Activated naive CD8-positive, alpha-beta T cell treated with anti-CD3 and anti-CD28 coated beads, Interleukin-2, amount 10 ng/mL, durations not matched to agents 7 days and 5 days (primary cell): Measurements from ENCODE around the gene ACAD8. TPM values are rescaled to one million over a fixed set of nuclear protein-coding genes. Genes with fewer than 3 reads are reported as not detected.
"Not testable (repeated sequence)": the region's sequence is repeated elsewhere in the genome, so short reads cannot be mapped to it uniquely, and the experiment has no call there.

Source experiments
- ATAC-seq: fragments of 150-1000 bp; cut with Tn5 transposase; one replicate; pipeline ENCODE4 v1.10.0; 2021; ENCODE audit warnings: low read depth, moderate library complexity
- POLR2A ChIA-PET: fragments of 350-600 bp; sonication (Branson Sonifier 250); formaldehyde crosslinking; loops from one replicate; lab custom pipeline; 2021; ENCODE audit warnings: antibody characterized with exemption; lab: Charles Lee
- DNase-seq: peaks from one replicate; pipeline ENCODE4 v3.0.0; 2021
- H3K27ac Mint-ChIP-seq: one replicate; pipeline ENCODE4 v1.8.0; 2022; ENCODE audit warnings: mild to moderate bottlenecking, mixed read lengths
- H3K27me3 Mint-ChIP-seq: one replicate; pipeline ENCODE4 v1.8.0; 2022; ENCODE audit warnings: mild to moderate bottlenecking, moderate library complexity, mixed read lengths
- H3K36me3 Mint-ChIP-seq: one replicate; pipeline ENCODE4 v1.8.0; 2021; ENCODE audit warnings: mild to moderate bottlenecking, mixed read lengths
- H3K4me1 Mint-ChIP-seq: one replicate; pipeline ENCODE4 v1.8.0; 2021; ENCODE audit warnings: mixed read lengths
- H3K4me3 Mint-ChIP-seq: one replicate; pipeline ENCODE4 v1.8.0; 2022; ENCODE audit warnings: mild to moderate bottlenecking, moderate library complexity, mixed read lengths
- H3K9me3 Mint-ChIP-seq: one replicate; pipeline ENCODE4 v1.8.0; 2021; ENCODE audit warnings: mixed read lengths
- total RNA-seq, 2 experiments: library from RNA; stranded (reverse); gene quantifications; one replicate each; pipeline ENCODE4 v1.2.3, GENCODE V29; 2021

The ACAD8 gene
- total RNA-seq, 2 experiments from 2014 or later: 29.0 to 29.5 TPM

- no peaks in the 10 kb centered on the region for H3K27me3 Mint-ChIP-seq
- H3K36me3 Mint-ChIP-seq: peaks cover 5% of the 10 kb centered on the region
- POLR2A ChIA-PET: no interaction called here
- no peaks in the 10 kb centered on the region for H3K9me3 Mint-ChIP-seq
- H3K4me1 Mint-ChIP-seq: peaks cover 6% of the 10 kb centered on the region
- H3K27ac Mint-ChIP-seq: no peak overlapping the region
- ATAC-seq (no peak), DNase-seq (no peak)
- H3K4me3 Mint-ChIP-seq: no peak overlapping the region
These were observed 7.3 kb upstream of the ACAD8 start for GRCh38 chr11:134246100-134246499.

- ATAC-seq: no peak
- no peak overlapping the region for H3K27ac Mint-ChIP-seq
- POLR2A ChIA-PET: no interaction called here
- DNase-seq: no peak
- no peaks in the 10 kb centered on the region for H3K27me3 Mint-ChIP-seq
- no peak overlapping the region for H3K4me3 Mint-ChIP-seq
- H3K9me3 Mint-ChIP-seq: no peaks in the 10 kb centered on the region
- H3K4me1 Mint-ChIP-seq: peaks cover 8% of the 10 kb centered on the region
- peaks cover 5% of the 10 kb centered on the region for H3K36me3 Mint-ChIP-seq
These were observed 6.7 kb upstream of the ACAD8 start for GRCh38 chr11:134246678-134247077.

- Mint-ChIP-seq H3K27me3 (no peaks in the 10 kb centered on the region), H3K9me3 (no peaks in the 10 kb centered on the region), H3K4me3 (no peak overlapping the region), H3K4me1 (peaks cover 18% of the 10 kb centered on the region), H3K27ac (peak overlapping the region; percentile 62), H3K36me3 (peaks cover 5% of the 10 kb centered on the region)
- DNase-seq: no peak
- ATAC-seq: no peak
- POLR2A ChIA-PET: no interaction called here
These were observed 4.4 kb upstream of the ACAD8 start for GRCh38 chr11:134248910-134249480.

- POLR2A ChIA-PET: interaction anchor here (1.9 to 2.2 kb wide), 2 partner anchors 24 to 26 kb away, joined by 4 to 12 read pairs; partner anchors contain the start of genes NCAPD3 and VPS26B
- no peak for ATAC-seq
- Mint-ChIP-seq H3K4me1 (peaks cover 26% of the 10 kb centered on the region), H3K9me3 (no peaks in the 10 kb centered on the region), H3K36me3 (peaks cover 3% of the 10 kb centered on the region), H3K27me3 (no peaks in the 10 kb centered on the region), H3K4me3 (no peak overlapping the region), H3K27ac (no peak overlapping the region)
- no peak for DNase-seq
These were observed 3.1 kb upstream of the ACAD8 start for GRCh38 chr11:134250246-134250645.

GRCh38 chr11:134250675-134251074, 2.7 kb upstream of the ACAD8 start:
- no peak overlapping the region for H3K27ac Mint-ChIP-seq
- no peak overlapping the region for H3K4me3 Mint-ChIP-seq
- H3K4me1 Mint-ChIP-seq: peaks cover 31% of the 10 kb centered on the region
- POLR2A ChIA-PET: interaction anchor here (0.9 to 2.2 kb wide), 4 partner anchors 11 to 26 kb away, joined by 3 to 12 read pairs (median 4); partner anchors contain the start of genes NCAPD3 and VPS26B
- ATAC-seq (no peak), DNase-seq (no peak)
- no peaks in the 10 kb centered on the region for H3K9me3 Mint-ChIP-seq
- H3K36me3 Mint-ChIP-seq: peaks cover 3% of the 10 kb centered on the region
- no peaks in the 10 kb centered on the region for H3K27me3 Mint-ChIP-seq

GRCh38 chr11:134252346-134253187, 801 bp upstream of the ACAD8 start:
- Mint-ChIP-seq H3K36me3 (peaks cover 3% of the 10 kb centered on the region), H3K4me1 (peaks cover 34% of the 10 kb centered on the region), H3K4me3 (peak overlapping the region; percentile 90), H3K27me3 (no peaks in the 10 kb centered on the region), H3K9me3 (no peaks in the 10 kb centered on the region), H3K27ac (peak overlapping the region; percentile 83)
- ATAC-seq: peak; percentile 30
- POLR2A ChIA-PET: interaction anchor here (1.0 to 2.5 kb wide), 5 partner anchors 15 to 28 kb away, joined by 3 to 15 read pairs (median 5); partner anchors contain the start of genes GLB1L3 and VPS26B
- DNase-seq: peak; percentile 53

- Mint-ChIP-seq H3K27me3 (no peaks in the 10 kb centered on the region), H3K36me3 (peaks cover 4% of the 10 kb centered on the region), H3K27ac (no peak overlapping the region), H3K4me1 (peaks cover 39% of the 10 kb centered on the region), H3K9me3 (no peaks in the 10 kb centered on the region), H3K4me3 (peak overlapping the region; percentile 90)
- ATAC-seq (no peak), DNase-seq (no peak)
- POLR2A ChIA-PET: interaction anchor here (0.6 to 2.5 kb wide), 4 partner anchors 10 to 306 kb away, joined by 3 to 19 read pairs (median 9); partner anchors contain the start of genes GLB1L3, NCAPD3 and VPS26B
These were observed 1.2 kb downstream of the ACAD8 start for GRCh38 chr11:134254433-134255183.

GRCh38 chr11:134255184-134255561, 1.8 kb downstream of the ACAD8 start:
- not testable (repeated sequence) for H3K27me3 Mint-ChIP-seq, H3K27ac Mint-ChIP-seq, DNase-seq, ATAC-seq, H3K9me3 Mint-ChIP-seq, H3K36me3 Mint-ChIP-seq
- Mint-ChIP-seq H3K4me3 (peak overlapping the region; percentile 36), H3K4me1 (peaks cover 39% of the 10 kb centered on the region)
- POLR2A ChIA-PET: interaction anchor here (1.1 to 2.5 kb wide), 3 partner anchors 9 to 31 kb away, joined by 3 to 19 read pairs (median 15); partner anchors contain the start of genes GLB1L3, NCAPD3 and VPS26B

- Mint-ChIP-seq H3K27ac (no peak overlapping the region), H3K36me3 (peaks cover 5% of the 10 kb centered on the region), H3K4me1 (peaks cover 38% of the 10 kb centered on the region), H3K27me3 (no peaks in the 10 kb centered on the region), H3K4me3 (no peak overlapping the region), H3K9me3 (no peaks in the 10 kb centered on the region)
- DNase-seq (no peak), ATAC-seq (no peak)
- POLR2A ChIA-PET: no interaction called here
These were observed 3.7 kb downstream of the ACAD8 start for GRCh38 chr11:134257101-134257500.

GRCh38 chr11:134258577-134258976, 5.2 kb downstream of the ACAD8 start:
- no peak for ATAC-seq
- DNase-seq: no peak
- Mint-ChIP-seq H3K4me1 (peaks cover 32% of the 10 kb centered on the region), H3K9me3 (no peaks in the 10 kb centered on the region), H3K36me3 (peaks cover 5% of the 10 kb centered on the region), H3K27ac (no peak overlapping the region), H3K27me3 (no peaks in the 10 kb centered on the region), H3K4me3 (no peak overlapping the region)
- POLR2A ChIA-PET: no interaction called here

GRCh38 chr11:134260503-134260902, 7.1 kb downstream of the ACAD8 start:
- POLR2A ChIA-PET: interaction anchor here (0.6 to 2.2 kb wide), 4 partner anchors 9 to 37 kb away, joined by 3 to 9 read pairs (median 6); partner anchors contain the start of genes GLB1L3 and NCAPD3
- H3K27ac Mint-ChIP-seq: no peak overlapping the region

GRCh38 chr11:134260983-134261382, 7.6 kb downstream of the ACAD8 start:
- Mint-ChIP-seq H3K4me1 (peaks cover 15% of the 10 kb centered on the region), H3K27ac (no peak overlapping the region), H3K9me3 (no peaks in the 10 kb centered on the region), H3K27me3 (no peaks in the 10 kb centered on the region), H3K4me3 (no peak overlapping the region), H3K36me3 (peaks cover 5% of the 10 kb centered on the region)
- POLR2A ChIA-PET: interaction anchor here (0.6 to 2.2 kb wide), 5 partner anchors 9 to 37 kb away, joined by 3 to 9 read pairs (median 4); partner anchors contain the start of genes GLB1L3 and NCAPD3
- ATAC-seq (no peak), DNase-seq (no peak)

More at GRCh38 chr11:134260503-134260902, 7.1 kb downstream of the ACAD8 start:
- Mint-ChIP-seq H3K9me3 (no peaks in the 10 kb centered on the region), H3K4me1 (peaks cover 19% of the 10 kb centered on the region), H3K4me3 (no peak overlapping the region), H3K27me3 (no peaks in the 10 kb centered on the region), H3K36me3 (peaks cover 5% of the 10 kb centered on the region)
- no peak for DNase-seq
- ATAC-seq: no peak
